Measurements from ENCODE around the gene DTX2. TPM values are rescaled to one million over a fixed set of nuclear protein-coding genes. Genes with fewer than 3 reads are reported as not detected.
"Not testable (repeated sequence)": the region's sequence is repeated elsewhere in the genome, so short reads cannot be mapped to it uniquely, and the experiment has no call there.

The DTX2 gene
- total RNA-seq, 1 experiment from 2014 or later = 27.0 TPM

DNA sequence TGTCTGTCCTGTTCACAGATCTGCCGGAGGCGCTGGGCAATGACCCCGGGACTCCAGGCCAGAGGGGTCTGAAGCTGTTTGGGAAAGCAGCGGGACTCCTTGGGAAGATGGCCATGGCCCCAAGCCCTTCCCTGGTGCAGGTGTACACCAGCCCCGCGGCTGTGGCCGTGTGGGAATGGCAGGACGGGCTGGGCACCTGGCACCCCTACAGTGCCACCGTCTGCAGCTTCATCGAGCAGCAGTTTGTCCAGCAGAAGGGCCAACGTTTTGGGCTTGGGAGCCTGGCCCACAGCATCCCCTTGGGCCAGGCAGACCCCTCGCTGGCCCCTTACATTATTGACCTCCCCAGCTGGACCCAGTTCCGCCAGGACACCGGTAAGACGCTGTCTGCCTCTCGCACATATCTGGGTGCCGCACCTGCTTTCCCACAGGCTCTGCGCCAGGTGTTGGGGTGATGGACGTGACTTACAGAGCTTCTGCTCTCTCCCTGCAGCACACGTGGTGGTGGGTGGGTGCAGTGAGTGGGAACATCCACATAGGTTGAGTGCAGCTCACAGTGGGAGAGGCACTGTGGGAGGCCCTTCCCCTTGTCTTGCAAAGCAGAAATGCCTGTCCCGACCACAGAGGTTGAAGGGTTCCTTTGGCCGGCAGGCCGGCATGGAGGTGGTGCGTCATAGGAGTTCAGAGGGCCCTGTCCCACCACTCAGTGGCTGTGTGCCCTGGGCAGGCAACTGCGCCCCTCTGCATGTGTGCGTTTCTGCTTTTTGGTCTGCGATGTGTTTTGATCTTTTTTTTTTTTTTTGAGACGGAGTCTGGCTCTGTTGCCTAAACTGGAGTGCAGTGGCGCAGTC is 19.1 kb downstream of the DTX2 start:
- H3K9me3 ChIP-seq (ENCODE audit: low read length); H2AFZ ChIP-seq (ENCODE audit: low read length); CTCF ChIA-PET; H3F3A ChIP-seq (ENCODE audit: low read length, unreplicated experiment); ATAC-seq; H3K4me3 ChIP-seq (ENCODE audit: low read length); H3K36me3 ChIP-seq (ENCODE audit: low read depth, low read length); DNase-seq; BruUV-seq (replicated peaks); intact Hi-C loops (cut with micrococcal nuclease); H3K9ac ChIP-seq (ENCODE audit: low read length); H3K4me1 ChIP-seq (ENCODE audit: insufficient read depth, low read length); H3K27ac ChIP-seq (ENCODE audit: low read length); H3K27me3 ChIP-seq (ENCODE audit: low read length); H4K20me1 ChIP-seq (ENCODE audit: low read length); H3K4me2 ChIP-seq (ENCODE audit: low read length); H3K9me2 ChIP-seq (replicated peaks; ENCODE audit: low read length); POLR2A ChIA-PET (ENCODE audit: unreplicated experiment); H3K79me2 ChIP-seq (ENCODE audit: low read length): not testable (repeated sequence)

DNA sequence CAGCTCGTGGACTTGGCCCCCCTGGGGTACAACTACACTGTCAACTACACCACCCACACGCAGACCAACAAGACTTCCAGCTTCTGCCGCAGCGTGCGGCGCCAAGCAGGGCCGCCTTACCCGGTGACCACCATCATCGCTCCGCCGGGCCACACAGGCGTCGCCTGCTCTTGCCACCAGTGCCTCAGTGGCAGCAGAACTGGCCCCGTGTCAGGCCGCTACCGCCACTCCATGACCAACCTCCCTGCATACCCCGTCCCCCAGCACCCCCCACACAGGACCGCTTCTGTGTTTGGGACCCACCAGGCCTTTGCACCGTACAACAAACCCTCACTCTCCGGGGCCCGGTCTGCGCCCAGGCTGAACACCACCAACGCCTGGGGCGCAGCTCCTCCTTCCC is 21.2 kb downstream of the DTX2 start:
- H3K4me1 ChIP-seq (ENCODE audit: insufficient read depth, low read length); DNase-seq; H4K20me1 ChIP-seq (ENCODE audit: low read length); H3K79me2 ChIP-seq (ENCODE audit: low read length); H3K4me2 ChIP-seq (ENCODE audit: low read length); H3K36me3 ChIP-seq (ENCODE audit: low read depth, low read length); H3K9me3 ChIP-seq (ENCODE audit: low read length); H3F3A ChIP-seq (ENCODE audit: low read length, unreplicated experiment); intact Hi-C loops (cut with micrococcal nuclease); BruUV-seq (replicated peaks); H3K9me2 ChIP-seq (replicated peaks; ENCODE audit: low read length); CTCF ChIA-PET; H3K27me3 ChIP-seq (ENCODE audit: low read length); ATAC-seq; H3K4me3 ChIP-seq (ENCODE audit: low read length); H3K27ac ChIP-seq (ENCODE audit: low read length); H3K9ac ChIP-seq (ENCODE audit: low read length); POLR2A ChIA-PET (ENCODE audit: unreplicated experiment); H2AFZ ChIP-seq (ENCODE audit: low read length): not testable (repeated sequence)

DNA sequence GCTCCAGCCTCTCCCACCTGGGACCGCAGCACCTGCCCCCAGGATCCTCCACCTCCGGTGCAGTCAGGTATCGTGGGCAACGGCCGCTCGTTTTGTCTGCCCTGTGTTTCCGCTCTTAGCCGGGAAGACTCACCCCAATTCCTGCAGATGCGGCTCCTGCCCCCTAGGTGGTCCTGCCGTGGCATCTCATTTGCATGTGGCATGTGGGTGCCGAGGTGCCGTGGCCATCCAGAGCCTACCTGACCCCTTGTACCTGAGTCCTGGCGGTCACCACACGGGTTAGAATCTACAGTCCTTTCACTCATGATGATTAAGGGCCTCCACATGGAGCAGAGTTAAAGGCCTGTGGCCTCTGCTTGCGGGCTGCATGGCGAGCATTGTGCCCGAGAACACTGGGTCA is 21.6 kb downstream of the DTX2 start:
- H3K4me1 ChIP-seq (ENCODE audit: insufficient read depth, low read length); H3K4me3 ChIP-seq (ENCODE audit: low read length); H3K79me2 ChIP-seq (ENCODE audit: low read length); BruUV-seq (replicated peaks); POLR2A ChIA-PET (ENCODE audit: unreplicated experiment); H3F3A ChIP-seq (ENCODE audit: low read length, unreplicated experiment); ATAC-seq; H2AFZ ChIP-seq (ENCODE audit: low read length); H3K4me2 ChIP-seq (ENCODE audit: low read length); H3K9me3 ChIP-seq (ENCODE audit: low read length); H3K36me3 ChIP-seq (ENCODE audit: low read depth, low read length); H3K9ac ChIP-seq (ENCODE audit: low read length); H4K20me1 ChIP-seq (ENCODE audit: low read length); DNase-seq; H3K9me2 ChIP-seq (replicated peaks; ENCODE audit: low read length); intact Hi-C loops (cut with micrococcal nuclease); H3K27me3 ChIP-seq (ENCODE audit: low read length); CTCF ChIA-PET; H3K27ac ChIP-seq (ENCODE audit: low read length): not testable (repeated sequence)

DNA sequence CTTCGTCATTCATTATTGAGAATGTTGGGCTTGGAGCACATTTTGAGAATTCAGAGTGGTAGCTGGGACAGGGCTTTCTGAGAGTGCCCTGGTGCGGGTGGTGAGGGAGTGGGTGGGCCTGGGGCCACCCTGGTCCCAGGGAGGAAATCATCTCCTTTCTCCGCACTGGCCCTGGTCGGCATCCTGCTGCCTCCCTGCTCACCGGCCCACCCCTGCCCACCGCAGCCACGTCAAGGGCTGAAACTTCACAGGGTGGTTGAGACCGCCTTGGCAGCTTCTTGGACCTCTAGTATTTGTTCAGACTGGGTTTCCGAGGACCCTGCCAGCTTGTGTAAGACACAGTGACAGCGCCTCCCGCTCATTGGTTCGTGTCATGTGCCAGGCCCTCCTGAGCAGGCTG is 22.9 kb downstream of the DTX2 start:
- H3K36me3 ChIP-seq (ENCODE audit: low read depth, low read length); H2AFZ ChIP-seq (ENCODE audit: low read length); H3K9me3 ChIP-seq (ENCODE audit: low read length); H3K9me2 ChIP-seq (replicated peaks; ENCODE audit: low read length); BruUV-seq (replicated peaks); H3K27me3 ChIP-seq (ENCODE audit: low read length); CTCF ChIA-PET; intact Hi-C loops (cut with micrococcal nuclease); H3K4me2 ChIP-seq (ENCODE audit: low read length); DNase-seq; H3K4me1 ChIP-seq (ENCODE audit: insufficient read depth, low read length); H3F3A ChIP-seq (ENCODE audit: low read length, unreplicated experiment); H3K79me2 ChIP-seq (ENCODE audit: low read length); ATAC-seq; H3K27ac ChIP-seq (ENCODE audit: low read length); H3K4me3 ChIP-seq (ENCODE audit: low read length); H3K9ac ChIP-seq (ENCODE audit: low read length); POLR2A ChIA-PET (ENCODE audit: unreplicated experiment); H4K20me1 ChIP-seq (ENCODE audit: low read length): not testable (repeated sequence)

DNA sequence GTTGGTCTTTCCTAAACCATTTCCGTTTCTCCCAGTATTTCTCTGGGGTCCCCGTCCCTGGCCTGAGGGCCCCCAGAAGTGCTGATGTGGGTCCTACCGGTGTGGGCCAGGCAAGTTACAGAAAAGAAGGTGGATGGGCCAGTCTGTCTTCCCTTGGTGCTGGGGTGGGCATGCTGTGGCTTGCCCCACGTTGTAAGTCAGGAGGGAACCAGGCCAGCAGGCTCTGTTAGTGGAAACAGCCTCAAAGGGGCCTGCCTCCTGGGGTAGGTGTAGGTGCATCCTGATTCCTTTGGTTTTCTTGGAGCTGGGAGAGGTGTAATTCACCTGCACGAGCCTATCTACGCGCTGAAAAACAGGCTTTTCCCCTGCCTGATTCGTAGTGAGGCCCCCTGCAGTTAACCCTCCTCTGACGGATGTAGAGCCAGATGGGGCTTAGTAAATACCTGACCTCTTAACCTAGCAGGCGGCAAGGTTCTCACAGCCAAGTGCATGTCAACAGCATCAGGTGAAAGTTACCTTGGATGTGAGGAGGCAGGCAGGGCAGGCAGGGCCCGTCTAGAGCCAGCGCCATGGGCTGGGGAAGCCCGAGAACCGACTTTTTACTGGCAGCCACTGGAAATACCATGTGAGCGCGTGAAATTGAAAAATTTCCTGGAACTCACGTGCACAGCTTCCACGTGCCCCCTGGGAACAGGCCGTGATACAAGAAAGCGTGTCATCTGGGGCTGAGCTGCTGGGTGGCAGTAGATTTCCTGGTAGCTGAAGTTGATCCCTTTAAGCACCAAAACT is 24.5 kb downstream of the DTX2 start:
- H3K79me2 ChIP-seq (ENCODE audit: low read length); H3K9me3 ChIP-seq (ENCODE audit: low read length); POLR2A ChIA-PET (ENCODE audit: unreplicated experiment); H3K9me2 ChIP-seq (replicated peaks; ENCODE audit: low read length); H3K4me2 ChIP-seq (ENCODE audit: low read length); H3K4me3 ChIP-seq (ENCODE audit: low read length); H4K20me1 ChIP-seq (ENCODE audit: low read length); H3K36me3 ChIP-seq (ENCODE audit: low read depth, low read length); H2AFZ ChIP-seq (ENCODE audit: low read length); H3F3A ChIP-seq (ENCODE audit: low read length, unreplicated experiment); intact Hi-C loops (cut with micrococcal nuclease); ATAC-seq; H3K9ac ChIP-seq (ENCODE audit: low read length); CTCF ChIA-PET; DNase-seq; H3K4me1 ChIP-seq (ENCODE audit: insufficient read depth, low read length); H3K27me3 ChIP-seq (ENCODE audit: low read length); H3K27ac ChIP-seq (ENCODE audit: low read length): not testable (repeated sequence)
- TSS peak; percentile 13 for BruUV-seq (replicated peaks)

DNA sequence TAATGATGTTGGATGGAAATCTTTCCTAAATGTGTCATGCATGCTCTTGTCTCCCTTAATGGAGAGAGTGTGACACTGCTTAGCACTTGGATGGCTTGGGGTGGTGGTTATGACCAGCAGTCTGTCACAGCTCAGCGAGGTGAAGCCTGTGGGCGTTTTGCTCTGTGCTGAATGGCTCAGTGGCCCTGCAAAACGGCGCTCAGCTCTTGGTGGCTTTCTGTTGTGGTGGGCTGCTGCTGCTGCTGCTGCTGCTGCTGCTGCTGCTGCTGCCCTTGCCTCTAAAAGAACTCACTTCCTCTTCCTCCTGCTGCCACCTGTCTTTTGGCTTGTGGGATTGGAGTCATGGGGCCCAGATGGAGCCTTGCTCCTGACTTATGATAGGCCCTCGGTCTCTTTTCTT is 25.1 kb downstream of the DTX2 start:
- ATAC-seq; H3K36me3 ChIP-seq (ENCODE audit: low read depth, low read length); H3K79me2 ChIP-seq (ENCODE audit: low read length); BruUV-seq (replicated peaks); H2AFZ ChIP-seq (ENCODE audit: low read length); intact Hi-C loops (cut with micrococcal nuclease); H3K9me3 ChIP-seq (ENCODE audit: low read length); H3K27ac ChIP-seq (ENCODE audit: low read length); CTCF ChIA-PET; H3K9ac ChIP-seq (ENCODE audit: low read length); H4K20me1 ChIP-seq (ENCODE audit: low read length); H3K4me1 ChIP-seq (ENCODE audit: insufficient read depth, low read length); DNase-seq; H3F3A ChIP-seq (ENCODE audit: low read length, unreplicated experiment); H3K9me2 ChIP-seq (replicated peaks; ENCODE audit: low read length); POLR2A ChIA-PET (ENCODE audit: unreplicated experiment); H3K27me3 ChIP-seq (ENCODE audit: low read length); H3K4me3 ChIP-seq (ENCODE audit: low read length); H3K4me2 ChIP-seq (ENCODE audit: low read length): not testable (repeated sequence)
